ENCODE data around the gene DMXL2. TPM values are rescaled to one million over a fixed set of nuclear protein-coding genes. Genes with fewer than 3 reads are reported as not detected.

The DMXL2 gene
- total and polyA plus RNA-seq, 9 of the 15 experiments (the other 6 are each of a cell fraction or from before 2014, with no cell fraction given) = 9.3 to 57.7 (median 30.7) TPM

DNA sequence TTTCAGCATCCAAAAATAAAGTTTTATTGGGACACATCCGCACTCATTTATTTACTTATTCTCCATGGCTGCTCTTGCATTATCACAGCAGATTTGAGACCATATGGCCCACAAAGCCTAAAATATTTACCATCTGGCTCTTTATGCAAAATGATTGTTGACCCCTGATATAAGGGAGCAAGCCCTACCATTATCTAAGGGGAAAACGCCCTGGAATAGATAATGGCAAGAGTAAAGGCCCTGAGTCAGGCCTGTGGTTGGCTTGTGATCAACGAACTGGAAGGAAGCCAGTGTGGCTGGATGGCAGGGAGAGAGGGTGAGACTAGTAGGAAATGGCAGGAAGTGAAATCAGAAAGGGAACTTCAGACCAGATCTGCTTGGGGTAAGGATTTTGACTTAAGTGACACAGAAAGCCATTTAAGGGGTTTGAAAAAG, 24.6 kb upstream of the DMXL2 start:
- in situ Hi-C loops (cut with MboI) (loop anchor here (5.0 kb wide), 1 partner anchor 125 kb away; no protein-coding TSS in a partner anchor), intact Hi-C loops (cut with micrococcal nuclease) (loop anchor here (1.0 to 5.0 kb wide), 2 partner anchors 70 to 245 kb away; no protein-coding TSS in a partner anchor)
- 2% methylated on average over 3 of the region's 3 CpGs for WGBS (ENCODE audit: insufficient coverage, low coverage, missing lambda C conversion rate)
- ChIA-PET POLR2A (interaction anchor here (0.7 to 1.4 kb wide), 4 partner anchors 11 to 157 kb away, joined by 3 to 6 read pairs (median 3); no protein-coding TSS in a partner anchor), CTCF (ENCODE audit: low intra/inter-chr PET ratio) (interaction anchor here (5.0 kb wide), 1 partner anchor 129 kb away, joined by 106 read pairs; no protein-coding TSS in a partner anchor)
- H3K79me2 ChIP-seq (ENCODE audit: control insufficient read depth, insufficient read depth, low read length) = no peaks in the 10 kb centered on the region
- H4K20me1 ChIP-seq (replicated peaks; ENCODE audit: control insufficient read depth, insufficient read depth, low read length) = no peaks in the 10 kb centered on the region
- no peak overlapping the region for H2AFZ ChIP-seq (ENCODE audit: low read depth, low read length)
- peak overlapping the region; percentile 17; the same call in 2 of the 3 replicates for H3K27ac ChIP-seq (ENCODE audit: extremely low read depth, low read depth, low read length)
- H3K9me3 ChIP-seq (replicated peaks; ENCODE audit: control insufficient read depth, insufficient read depth, low read depth, low read length) = no peaks in the 10 kb centered on the region
- no peaks in the 10 kb centered on the region for H3K9me1 ChIP-seq (ENCODE audit: control insufficient read depth, insufficient read depth, low read length)
- H3K36me3 ChIP-seq (ENCODE audit: control insufficient read depth, insufficient read depth, low read length) = no peaks in the 10 kb centered on the region
- FAIRE-seq = peak; percentile 92
- BruUV-seq (replicated peaks) = no TSS peak
- H3K4me1 ChIP-seq (replicated peaks in 1 of 2; ENCODE audit: control insufficient read depth in 2 of 2, insufficient read depth in 2 of 2, low read length in 2 of 2) = peaks cover 18 to 29% of the 10 kb centered on the region in 2 experiments
- ATAC-seq = peak; percentile 86
- DNase-seq (ENCODE audit: extremely low read depth in 1 of 4, low spot score in 3 of 4) = peak; percentile 40 to 95 (median 66)
- no peak overlapping the region for H3K4me2 ChIP-seq (ENCODE audit: insufficient read depth, low read length)
- H3K9ac ChIP-seq (ENCODE audit: insufficient read depth in 1 of 2, low read depth in 2 of 2, low read length in 2 of 2) = no peak overlapping the region
- no peaks in the 10 kb centered on the region for H3K27me3 ChIP-seq (ENCODE audit: control insufficient read depth in 2 of 2, insufficient read depth in 2 of 2, low read length in 2 of 2)
- no peak overlapping the region for H3K4me3 ChIP-seq
- peak; percentile 80 for TF ChIP-seq C11orf30 (IDR thresholded peaks at IDR 0.05; ENCODE audit: low read depth)
- TF ChIP-seq NFIX (CRISPR knock-in tag; IDR thresholded peaks at IDR 0.05; ENCODE audit: low read depth) = peak; percentile 23; the same call in 1 of the 2 replicates
- no peak for TF ChIP-seq PRMT5 (CRISPR knock-in tag; IDR thresholded peaks at IDR 0.05)
- no peak for TF ChIP-seq FIP1L1 (IDR thresholded peaks at IDR 0.05; ENCODE audit: low read depth, low read length, poor library complexity, severe bottlenecking)
- no peak for TF ChIP-seq ZNF280A (IDR thresholded peaks at IDR 0.05; ENCODE audit: low read depth, partially characterized antibody)
- no peak for TF ChIP-seq SMARCB1 (IDR thresholded peaks at IDR 0.05; ENCODE audit: insufficient read length, low read depth)
- no peak for TF ChIP-seq NR3C1 (CRISPR knock-in tag; IDR thresholded peaks at IDR 0.05)
- no peak for TF ChIP-seq RBBP5 (IDR thresholded peaks at IDR 0.05; ENCODE audit: borderline replicate concordance, insufficient read depth, low read length, poor library complexity, severe bottlenecking)
- TF ChIP-seq, protein P1, sequence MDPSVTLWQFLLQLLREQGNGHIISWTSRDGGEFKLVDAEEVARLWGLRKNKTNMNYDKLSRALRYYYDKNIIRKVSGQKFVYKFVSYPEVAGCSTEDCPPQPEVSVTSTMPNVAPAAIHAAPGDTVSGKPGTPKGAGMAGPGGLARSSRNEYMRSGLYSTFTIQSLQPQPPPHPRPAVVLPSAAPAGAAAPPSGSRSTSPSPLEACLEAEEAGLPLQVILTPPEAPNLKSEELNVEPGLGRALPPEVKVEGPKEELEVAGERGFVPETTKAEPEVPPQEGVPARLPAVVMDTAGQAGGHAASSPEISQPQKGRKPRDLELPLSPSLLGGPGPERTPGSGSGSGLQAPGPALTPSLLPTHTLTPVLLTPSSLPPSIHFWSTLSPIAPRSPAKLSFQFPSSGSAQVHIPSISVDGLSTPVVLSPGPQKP (CRISPR knock-in tag; IDR thresholded peaks at IDR 0.05) = no peak
- TF ChIP-seq ZNF398 (CRISPR knock-in tag; IDR thresholded peaks at IDR 0.05) = no peak
- TF ChIP-seq RBM15 (IDR thresholded peaks at IDR 0.05; ENCODE audit: insufficient read depth, low read length) = no peak
- peak; percentile 53; the same call in 1 of the 2 replicates for TF ChIP-seq SP1 (CRISPR knock-in tag; IDR thresholded peaks at IDR 0.05)
- TF ChIP-seq DACH1 (IDR thresholded peaks at IDR 0.05; ENCODE audit: partially characterized antibody) = peak; percentile 74
- no peak for TF ChIP-seq E2F1 (CRISPR knock-in tag; IDR thresholded peaks at IDR 0.05)
